ENCODE measurements around the gene GAA.

GRCh38 chr17:80051681-80052080 is 49.7 kb upstream of the GAA start:
- TF ChIP-seq CTCF (IDR thresholded peaks at IDR 0.05) (no peak), POLR2A (IDR thresholded peaks at IDR 0.05) (no peak)
